Endothelial cell of umbilical vein (primary cell): ENCODE data around the gene NDC80. TPM values are rescaled to one million over a fixed set of nuclear protein-coding genes. Genes with fewer than 3 reads are reported as not detected.

Source experiments
- Bru-seq: library from RNA; stranded (reverse); fragments of 400-500 nt; gene quantifications from one replicate; lab custom pipeline; 2021; lab: Mats Ljungman, UMichigan
- BruChase-seq, 2 experiments: library from RNA; stranded (reverse); fragments of 400-500 nt; gene quantifications; one replicate each; lab custom pipeline; 2021; lab: Mats Ljungman, UMichigan
- BruUV-seq: library from RNA; stranded (reverse); fragments of 400-500 nt; replicated peaks from 2 replicates; lab custom pipeline; 2021; lab: Mats Ljungman, UMichigan
- CTCF ChIA-PET: fragments of 300-600, 350-600 bp; sonication (Branson Sonifier 250); formaldehyde crosslinking; loops from one replicate; lab custom pipeline; 2021; ENCODE audit warnings: antibody characterized with exemption, inconsistent platforms; lab: Charles Lee
- POLR2A ChIA-PET: fragments of 300-600, 350-600 bp; sonication (Branson Sonifier 250); formaldehyde crosslinking; loops from one replicate; lab custom pipeline; 2021; ENCODE audit warnings: antibody characterized with exemption, inconsistent platforms; lab: Charles Lee
- DNase-seq: peaks from one replicate; pipeline ENCODE4 v3.0.0-alpha.2; 2011; ENCODE audit warnings: low read depth, low spot score
- FAIRE-seq: peaks from 2 replicates; lab custom pipeline; 2011; peaks lifted over from hg19 to GRCh38; lab: Jason Lieb, UNC
- H2AFZ ChIP-seq: 2 replicates; pipeline ENCODE4 v1.6.0; 2012; ENCODE audit warnings: low read depth, low read length, control low read depth, inconsistent platforms
- H3K27ac ChIP-seq: 2 replicates; pipeline ENCODE4 v1.5.1; 2011; ENCODE audit warnings: low read depth, mild to moderate bottlenecking, control low read depth, low read length, moderate library complexity; ENCODE audit not compliant: insufficient read depth
- H3K27me3 ChIP-seq, 2 experiments: 2 replicates each; pipeline versions ENCODE4 v1.6.0 to v1.6.1; 2011; ENCODE audit warnings: low read length in 2 of 2, mixed read lengths in 1 of 2; ENCODE audit not compliant: control insufficient read depth in 2 of 2, insufficient read depth in 2 of 2
- H3K36me3 ChIP-seq, 2 experiments: 2 replicates in 1 of 2; 3 replicates in 1 of 2; pipeline ENCODE4 v1.5.1; 2011; ENCODE audit warnings: low read length in 2 of 2, mild to moderate bottlenecking in 1 of 2, moderate library complexity in 1 of 2; ENCODE audit not compliant: control insufficient read depth in 2 of 2, insufficient read depth in 2 of 2; ENCODE audit errors: extremely low read depth in 1 of 2
- H3K4me1 ChIP-seq: 3 replicates; pipeline ENCODE4 v1.5.1; 2011; ENCODE audit warnings: mild to moderate bottlenecking, low read length; ENCODE audit not compliant: control insufficient read depth, insufficient read depth; ENCODE audit errors: extremely low read depth
- H3K4me2 ChIP-seq: 2 replicates; pipeline ENCODE4 v1.6.1; 2011; ENCODE audit warnings: low read length, control low read depth, mixed read lengths; ENCODE audit not compliant: insufficient read depth
- H3K4me3 ChIP-seq, 3 experiments: fragments of 200-600 bp in 1 of 3; sonication (generic), shearing (Covaris generic) in 1 of 3; replicated peaks in 1 of 3; 2 replicates each; pipeline ENCODE4 v1.5.1; 2011 to 2016; ENCODE audit warnings: control low read depth in 3 of 3, low read length in 3 of 3, mild to moderate bottlenecking in 2 of 3, inconsistent platforms in 1 of 3, low read depth in 1 of 3, moderate library complexity in 1 of 3; ENCODE audit not compliant: insufficient read depth in 1 of 3
- H3K79me2 ChIP-seq: 2 replicates; pipeline ENCODE4 v1.6.0; 2012; ENCODE audit warnings: low read length, inconsistent platforms; ENCODE audit not compliant: control insufficient read depth, insufficient read depth
- H3K9ac ChIP-seq: replicated peaks from 2 replicates; pipeline ENCODE3; 2011; ENCODE audit warnings: low read length, control low read depth; ENCODE audit not compliant: insufficient read depth; ENCODE audit errors: extremely low read depth
- H3K9me1 ChIP-seq: replicated peaks from 3 replicates; pipeline ENCODE4 v1.6.0; 2011; ENCODE audit warnings: mild to moderate bottlenecking, low read length; ENCODE audit not compliant: control insufficient read depth, insufficient read depth; ENCODE audit errors: extremely low read depth
- H3K9me3 ChIP-seq: replicated peaks from 2 replicates; pipeline ENCODE4 v1.5.1; 2012; ENCODE audit warnings: low read length, inconsistent platforms; ENCODE audit not compliant: control insufficient read depth, insufficient read depth
- H4K20me1 ChIP-seq: replicated peaks from 2 replicates; pipeline ENCODE3; 2011; ENCODE audit warnings: mild to moderate bottlenecking, low read length; ENCODE audit not compliant: control insufficient read depth, insufficient read depth; ENCODE audit errors: extremely low read depth
- EZH2 ChIP-seq: IDR thresholded peaks from 2 replicates; pipeline ENCODE4 v1.6.1; 2012; ENCODE audit warnings: borderline replicate concordance, low read depth, mild to moderate bottlenecking, moderate library complexity, low read length, inconsistent platforms; ENCODE audit not compliant: severe bottlenecking
- JUN ChIP-seq: IDR thresholded peaks from 2 replicates; pipeline ENCODE4 v1.6.1; 2011; ENCODE audit warnings: borderline replicate concordance, low read depth; ENCODE audit not compliant: insufficient read length, insufficient read depth
- MYC ChIP-seq: IDR thresholded peaks from one replicate; pipeline ENCODE4 v1.6.1; 2011; ENCODE audit warnings: mild to moderate bottlenecking, low read depth, low read length
- dilution Hi-C: fragments of 300-500 bp; cut with MboI; formaldehyde crosslinking; loops from one replicate; pipeline ENCODE4 v1.15.0; 2019; ENCODE audit warnings: low sequenced_read_pairs; ENCODE audit not compliant: extremely low pct_ligation_motif_present
- intact Hi-C: fragments of 100-400 bp; cut with micrococcal nuclease; formaldehyde crosslinking; loops from one replicate; pipeline ENCODE4 v1.10.0; 2022
- long read RNA-seq: library from polyadenylated mRNA; stranded (forward); transcript quantifications from one replicate; pipeline ENCODE4 v2.0.0, GENCODE V29; 2021
- polyA minus RNA-seq, 3 experiments: library from RNA; depleted of rRNA, polyadenylated mRNA; stranded (reverse); fragments of >200 nt; gene quantifications; 1 replicate in 1 of 3; 2 replicates in 2 of 3; pipeline ENCODE4 v1.2.3, GENCODE V29; 2011
- polyA plus RNA-seq, 4 experiments: library from polyadenylated mRNA; depleted of rRNA in 3 of 4; stranded (reverse) in 3 of 4; unstranded in 1 of 4; fragments of >200 nt; gene quantifications; 2 replicates each; pipeline versions ENCODE4 v1.2.1 to v1.2.3, GENCODE V29; 2011 to 2012; ENCODE audit warnings: missing spikeins in 1 of 4
- total RNA-seq: library from RNA; stranded (reverse); gene quantifications from 2 replicates; pipeline ENCODE4 v1.2.3, GENCODE V29; 2021
- TF ChIP-seq, protein P1 (sequence below), 2 donors: IDR thresholded peaks; 1 replicate in 1 of 2; 2 replicates in 1 of 2; pipeline ENCODE4 v1.5.1; 2011; ENCODE audit warnings: low read length in 2 of 2, mild to moderate bottlenecking in 2 of 2, moderate library complexity in 2 of 2, control low read depth in 1 of 2, inconsistent platforms in 1 of 2, low read depth in 1 of 2; ENCODE audit not compliant: insufficient read depth in 1 of 2; ENCODE audit errors: extremely low read depth in 1 of 2

NDC80 gene
- 39.6 and 43.2 TPM in 2 replicates for total RNA-seq
- polyA plus RNA-seq: 3.7 and 6.2 TPM in 2 replicates
- 15.2 and 15.7 TPM in 2 replicates for polyA plus RNA-seq (2011; cell fraction: cytosol; rRNA removed)
- 17.4 and 27.3 TPM in 2 replicates for polyA plus RNA-seq (2011; cell fraction: nucleus; rRNA removed)
- 9.4 and 27.4 TPM in 2 replicates for polyA plus RNA-seq (2012)
- polyA minus RNA-seq: 19.4 and 20.3 TPM in 2 replicates
- polyA minus RNA-seq (2011; cell fraction: cytosol; rRNA and poly(A)+ RNA removed): 20.4 TPM
- polyA minus RNA-seq (2011; cell fraction: nucleus; rRNA and poly(A)+ RNA removed): 20.9 and 29.6 TPM in 2 replicates
- Bru-seq, nascent RNA: percentile 80 among the genes with signal in this experiment
- BruChase-seq, experiment 1, labeled RNA remaining after a 6-hour chase: percentile 74 among the genes with signal in this experiment
- BruChase-seq, experiment 2, labeled RNA remaining after a 2-hour chase: percentile 71 among the genes with signal in this experiment
- long read RNA-seq, transcript NDC80-201 (17 exons, 2,172 nt): major isoform, 117 of 126 reads
- long read RNA-seq, partial matches to known transcripts: 2 of 126 reads
- long read RNA-seq, other reads (novel, unspliced or antisense): 7 of 126 reads

- peak within 1 kb of the TSS; percentile 92 for H3K27ac ChIP-seq
- dilution Hi-C loops (no loop called here), intact Hi-C loops (loop anchor here (1.0 to 5.0 kb wide), 4 partner anchors 55 to 876 kb away; partner anchors contain the start of genes MYL12A and SMCHD1)
- H3K4me1 ChIP-seq: peaks cover 32% of the 10 kb centered on the region
- peak within 1 kb of the TSS; percentile 91 for H3K9ac ChIP-seq
- no peaks in the 10 kb centered on the region for H3K27me3 ChIP-seq
- FAIRE-seq (peak; percentile 64), DNase-seq (peak; percentile 96)
- H2AFZ ChIP-seq: peak within 1 kb of the TSS; percentile 71
- peaks cover 64% of the 10 kb centered on the region for H3K79me2 ChIP-seq
- TSS peak; percentile 41 for BruUV-seq
- H4K20me1 ChIP-seq: no peaks in the 10 kb centered on the region
- H3K36me3 ChIP-seq: peaks cover 0 to 2% of the 10 kb centered on the region in 2 experiments
- no peak for TF ChIP-seq EZH2
- TF ChIP-seq, protein P1, sequence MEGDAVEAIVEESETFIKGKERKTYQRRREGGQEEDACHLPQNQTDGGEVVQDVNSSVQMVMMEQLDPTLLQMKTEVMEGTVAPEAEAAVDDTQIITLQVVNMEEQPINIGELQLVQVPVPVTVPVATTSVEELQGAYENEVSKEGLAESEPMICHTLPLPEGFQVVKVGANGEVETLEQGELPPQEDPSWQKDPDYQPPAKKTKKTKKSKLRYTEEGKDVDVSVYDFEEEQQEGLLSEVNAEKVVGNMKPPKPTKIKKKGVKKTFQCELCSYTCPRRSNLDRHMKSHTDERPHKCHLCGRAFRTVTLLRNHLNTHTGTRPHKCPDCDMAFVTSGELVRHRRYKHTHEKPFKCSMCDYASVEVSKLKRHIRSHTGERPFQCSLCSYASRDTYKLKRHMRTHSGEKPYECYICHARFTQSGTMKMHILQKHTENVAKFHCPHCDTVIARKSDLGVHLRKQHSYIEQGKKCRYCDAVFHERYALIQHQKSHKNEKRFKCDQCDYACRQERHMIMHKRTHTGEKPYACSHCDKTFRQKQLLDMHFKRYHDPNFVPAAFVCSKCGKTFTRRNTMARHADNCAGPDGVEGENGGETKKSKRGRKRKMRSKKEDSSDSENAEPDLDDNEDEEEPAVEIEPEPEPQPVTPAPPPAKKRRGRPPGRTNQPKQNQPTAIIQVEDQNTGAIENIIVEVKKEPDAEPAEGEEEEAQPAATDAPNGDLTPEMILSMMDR (IDR thresholded peaks at IDR 0.05; ENCODE audit: extremely low read depth in 1 of 2, insufficient read depth in 1 of 2, low read depth in 1 of 2, low read length in 2 of 2): no peak
- peak; percentile 44 for TF ChIP-seq MYC
- peak; percentile 48 for TF ChIP-seq JUN
- ChIA-PET CTCF (interaction anchor here (0.7 to 1.3 kb wide), 2 partner anchors 29 to 194 kb away, joined by 3 to 5 read pairs; no protein-coding TSS in a partner anchor), POLR2A (interaction anchor here (0.7 to 1.1 kb wide), 2 partner anchors 674 to 1044 kb away, joined by 3 read pairs; no protein-coding TSS in a partner anchor)
- no peaks in the 10 kb centered on the region for H3K9me1 ChIP-seq
- peak within 1 kb of the TSS; percentile 80 to 92 (median 89) for H3K4me3 ChIP-seq
- H3K9me3 ChIP-seq: no peaks in the 10 kb centered on the region
- peak within 1 kb of the TSS; percentile 95 for H3K4me2 ChIP-seq
Measured at GRCh38 chr18:2571200-2572170, at the start of gene NDC80, which contains the start of gene METTL4. Gene NDC80, plus strand, starts transcription at chr18:2571557. Its CDS starts 1,429 bp downstream, at chr18:2572986. Gene METTL4, minus strand, starts transcription at chr18:2571505. Its CDS starts 4,289 bp downstream, at chr18:2567216.
